Measurements from ENCODE around the gene MANSC4.

DNA sequence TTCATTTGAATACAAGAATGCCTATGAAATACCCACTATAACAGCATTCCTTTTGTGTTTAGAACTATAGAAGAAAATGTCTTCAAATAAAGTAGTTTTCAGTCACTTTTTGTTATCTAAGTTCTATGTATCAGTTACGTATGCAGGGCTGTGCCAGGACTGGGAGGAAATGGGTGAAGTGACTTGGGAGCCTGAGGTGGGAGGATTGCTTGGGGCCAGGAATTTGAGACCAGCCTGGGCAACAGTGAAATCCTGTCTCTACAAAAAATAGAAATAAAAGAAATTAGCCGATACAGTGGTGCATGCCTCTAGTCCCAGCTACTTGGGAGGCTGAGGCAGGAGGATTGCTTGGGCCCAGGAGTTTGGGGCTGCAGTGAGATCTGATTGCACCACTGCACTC is 22.9 kb upstream of the MANSC4 start:
- TF ChIP-seq, protein P1, sequence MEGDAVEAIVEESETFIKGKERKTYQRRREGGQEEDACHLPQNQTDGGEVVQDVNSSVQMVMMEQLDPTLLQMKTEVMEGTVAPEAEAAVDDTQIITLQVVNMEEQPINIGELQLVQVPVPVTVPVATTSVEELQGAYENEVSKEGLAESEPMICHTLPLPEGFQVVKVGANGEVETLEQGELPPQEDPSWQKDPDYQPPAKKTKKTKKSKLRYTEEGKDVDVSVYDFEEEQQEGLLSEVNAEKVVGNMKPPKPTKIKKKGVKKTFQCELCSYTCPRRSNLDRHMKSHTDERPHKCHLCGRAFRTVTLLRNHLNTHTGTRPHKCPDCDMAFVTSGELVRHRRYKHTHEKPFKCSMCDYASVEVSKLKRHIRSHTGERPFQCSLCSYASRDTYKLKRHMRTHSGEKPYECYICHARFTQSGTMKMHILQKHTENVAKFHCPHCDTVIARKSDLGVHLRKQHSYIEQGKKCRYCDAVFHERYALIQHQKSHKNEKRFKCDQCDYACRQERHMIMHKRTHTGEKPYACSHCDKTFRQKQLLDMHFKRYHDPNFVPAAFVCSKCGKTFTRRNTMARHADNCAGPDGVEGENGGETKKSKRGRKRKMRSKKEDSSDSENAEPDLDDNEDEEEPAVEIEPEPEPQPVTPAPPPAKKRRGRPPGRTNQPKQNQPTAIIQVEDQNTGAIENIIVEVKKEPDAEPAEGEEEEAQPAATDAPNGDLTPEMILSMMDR (IDR thresholded peaks at IDR 0.05) = no peak
- no peak for TF ChIP-seq NR1H2 (CRISPR knock-in tag; IDR thresholded peaks at IDR 0.05)
- no peak for TF ChIP-seq CREB1 (CRISPR knock-in tag; IDR thresholded peaks at IDR 0.05)
- no peak for TF ChIP-seq SP1 (CRISPR knock-in tag; conservative IDR thresholded peaks at IDR 0.05)
- no peak for TF ChIP-seq JUN (CRISPR knock-in tag; IDR thresholded peaks at IDR 0.05)
- no peak for TF ChIP-seq NFYB (CRISPR knock-in tag; conservative IDR thresholded peaks at IDR 0.05; ENCODE audit: low read depth)
- TF ChIP-seq TEAD4 (CRISPR knock-in tag; IDR thresholded peaks at IDR 0.05) = no peak
- no peak for TF ChIP-seq NR2C2 (CRISPR knock-in tag; IDR thresholded peaks at IDR 0.05)
- no peak for TF ChIP-seq SMAD3 (CRISPR knock-in tag; IDR thresholded peaks at IDR 0.05; ENCODE audit: borderline replicate concordance)
- TF ChIP-seq, protein P2, sequence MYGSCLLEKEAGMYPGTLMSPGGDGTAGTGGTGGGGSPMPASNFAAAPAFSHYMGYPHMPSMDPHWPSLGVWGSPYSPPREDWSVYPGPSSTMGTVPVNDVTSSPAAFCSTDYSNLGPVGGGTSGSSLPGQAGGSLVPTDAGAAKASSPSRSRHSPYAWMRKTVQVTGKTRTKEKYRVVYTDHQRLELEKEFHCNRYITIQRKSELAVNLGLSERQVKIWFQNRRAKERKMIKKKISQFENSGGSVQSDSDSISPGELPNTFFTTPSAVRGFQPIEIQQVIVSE (CRISPR knock-in tag; IDR thresholded peaks at IDR 0.05; ENCODE audit: borderline replicate concordance) = no peak
